T1000 (cell line): ENCODE measurements around the gene GRIK4.
A peak's percentile ranks its signal among the peaks of the same experiment; 100 is the strongest.

Experiments used
- DNase-seq: peaks from one replicate; lab custom pipeline; 2025; ENCODE audit warnings: mixed read lengths; lab: John Stamatoyannopoulos, UW

Gene GRIK4

DNA sequence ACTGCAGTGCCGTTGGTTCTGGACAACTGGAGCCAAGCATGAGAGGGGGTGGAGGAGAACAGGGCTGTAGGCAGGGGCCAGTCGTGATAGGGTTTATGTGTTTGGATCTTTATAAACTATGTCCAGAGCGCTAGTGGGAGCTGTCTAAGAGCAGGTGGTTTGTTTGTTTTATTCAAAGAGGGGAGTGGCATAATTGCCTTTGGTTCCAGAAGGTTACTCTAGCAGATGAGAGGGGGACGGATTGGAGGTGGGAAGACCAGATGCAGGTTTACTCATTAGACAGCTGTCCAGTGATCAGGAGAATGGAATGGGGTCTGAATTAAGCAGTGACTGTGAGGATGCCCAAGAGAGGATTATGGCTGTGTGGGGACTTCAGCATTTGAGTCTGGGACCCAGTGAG is 403.1 kb downstream of the GRIK4 start:
- DNase-seq = no peak

- DNase-seq = no peak
Measured at GRCh38 chr11:120917559-120918239, 406.2 kb downstream of the GRIK4 start.

- no peak for DNase-seq
Measured at GRCh38 chr11:120918257-120918656, 406.7 kb downstream of the GRIK4 start.

DNA sequence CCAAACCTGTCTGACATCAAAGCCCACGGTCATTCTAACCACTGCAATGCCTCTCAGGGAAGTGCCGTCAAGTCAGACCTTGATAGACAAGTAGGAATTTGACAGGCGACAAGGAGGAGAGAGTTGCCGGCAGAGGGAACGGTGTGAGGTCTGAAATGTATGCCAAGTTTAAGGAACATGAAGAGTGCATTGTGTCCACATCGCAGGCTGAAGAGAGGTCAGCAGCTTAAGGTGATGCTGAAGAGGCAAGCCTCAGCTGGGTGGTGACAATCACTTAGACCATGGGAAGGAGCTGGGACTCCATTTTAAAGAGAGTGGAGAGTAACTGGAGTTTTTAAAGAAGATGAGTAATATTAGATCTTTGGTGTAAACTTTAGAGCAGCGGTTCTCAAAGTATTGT is 407.5 kb downstream of the GRIK4 start:
- no peak for DNase-seq

- no peak for DNase-seq
Measured at GRCh38 chr11:120919566-120919965, 408.0 kb downstream of the GRIK4 start.

DNA sequence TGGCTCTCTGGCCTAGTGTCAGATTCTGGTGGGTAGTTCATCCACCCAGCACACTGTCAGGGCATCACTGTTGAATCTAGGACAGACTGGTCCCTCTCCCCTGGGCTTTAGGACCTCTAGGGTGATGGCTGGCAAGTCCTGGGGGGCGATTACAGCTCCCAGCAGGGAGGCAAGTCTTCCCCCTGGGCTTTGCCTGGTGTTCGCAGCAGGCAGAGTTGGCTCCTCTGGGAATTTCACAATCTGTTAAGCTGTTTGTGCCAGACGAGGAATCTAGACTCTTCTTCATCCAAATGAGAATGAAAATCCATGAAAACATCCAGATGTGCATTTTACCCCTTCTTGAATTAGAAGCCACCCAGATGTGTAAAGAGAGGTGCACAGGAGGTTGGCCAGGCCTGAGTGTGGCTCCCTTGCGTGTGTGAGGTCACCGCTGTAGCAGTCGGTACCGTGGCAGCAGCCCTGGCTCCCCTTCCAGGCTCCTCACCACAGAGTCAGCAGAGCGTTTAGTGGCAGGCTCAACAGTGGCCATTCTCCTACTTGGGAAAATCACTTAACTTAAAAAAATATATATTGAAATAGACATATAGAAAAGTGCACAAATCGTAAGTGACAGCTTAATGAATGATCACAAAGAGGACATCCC is 412.4 kb downstream of the GRIK4 start:
- no peak for DNase-seq

GRCh38 chr11:120925944-120926343 is 414.4 kb downstream of the GRIK4 start:
- no peak for DNase-seq

GRCh38 chr11:120928627-120929026 is 417.1 kb downstream of the GRIK4 start:
- no peak for DNase-seq

DNA sequence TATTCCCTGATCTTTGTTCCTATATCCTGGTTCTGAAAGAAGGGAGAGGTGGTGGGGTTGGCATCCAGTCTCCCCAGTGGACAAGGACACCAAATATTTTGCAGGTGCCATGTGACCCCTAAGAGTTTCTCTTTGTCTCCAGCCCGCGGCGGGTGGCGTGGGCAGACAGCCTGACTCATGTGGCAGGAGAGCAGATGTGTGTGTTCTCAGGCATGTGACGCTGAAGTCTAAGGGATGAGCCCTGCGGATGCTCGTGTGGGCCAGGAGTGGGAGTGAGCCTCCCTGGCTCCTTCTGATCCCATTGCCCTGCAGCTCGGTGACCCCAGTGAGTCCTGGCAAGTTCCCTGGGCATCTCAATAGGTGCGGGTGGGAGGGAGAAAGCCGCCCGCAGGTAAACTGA is 417.5 kb downstream of the GRIK4 start:
- DNase-seq = no peak

DNA sequence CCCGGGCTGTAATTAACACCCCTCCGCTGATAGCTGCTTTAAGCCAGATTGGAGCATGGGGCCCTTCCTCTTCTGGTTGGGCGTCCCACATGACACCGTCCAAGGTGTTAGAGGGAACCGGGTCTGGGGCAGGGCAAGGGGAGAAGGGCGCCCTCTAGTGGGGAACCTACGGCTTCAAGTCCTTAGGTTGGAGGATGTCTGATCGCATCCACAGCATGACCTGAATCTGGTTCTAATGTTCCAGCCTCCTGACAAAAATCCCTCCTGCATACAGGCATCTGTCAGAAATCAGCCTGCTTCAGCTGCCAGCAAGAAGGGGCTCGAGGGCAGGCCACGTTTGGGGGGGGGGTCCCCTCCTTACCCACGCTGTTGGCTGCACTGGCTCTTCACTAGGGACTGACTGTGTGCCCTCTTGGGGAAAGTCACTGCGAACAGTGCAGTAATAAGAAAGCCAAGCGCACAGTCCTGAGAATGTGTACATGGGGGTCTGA is 418.2 kb downstream of the GRIK4 start:
- no peak for DNase-seq

- no peak for DNase-seq
Measured at GRCh38 chr11:120931057-120931779, 419.7 kb downstream of the GRIK4 start.

GRCh38 chr11:120932305-120932915 is 420.9 kb downstream of the GRIK4 start:
- no peak for DNase-seq

GRCh38 chr11:120936356-120936755 is 424.8 kb downstream of the GRIK4 start:
- no peak for DNase-seq

GRCh38 chr11:120937501-120937900 is 426.0 kb downstream of the GRIK4 start:
- no peak for DNase-seq

DNA sequence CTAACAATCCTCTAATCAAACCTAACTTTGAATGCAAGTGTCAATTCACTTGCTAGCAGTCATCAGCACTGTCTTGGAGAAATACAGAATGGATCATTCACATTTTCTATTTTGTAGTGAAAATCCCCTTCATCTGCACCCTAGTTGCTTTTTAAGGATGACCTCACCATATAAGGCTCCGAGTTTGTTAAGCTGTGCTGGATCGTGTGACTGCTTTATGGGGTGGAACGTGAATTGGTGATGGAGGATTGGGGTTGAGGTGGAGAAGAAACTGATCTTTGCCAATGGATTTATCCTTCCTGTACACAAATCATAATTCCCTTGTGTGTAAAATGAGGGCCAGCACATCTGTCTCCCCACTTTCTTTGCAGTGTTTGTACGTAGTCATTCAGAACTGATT is 426.7 kb downstream of the GRIK4 start:
- no peak for DNase-seq

- no peak for DNase-seq
Measured at GRCh38 chr11:120940160-120940848, 428.8 kb downstream of the GRIK4 start.

- DNase-seq = no peak
Measured at GRCh38 chr11:120941000-120941399, 429.5 kb downstream of the GRIK4 start.

DNA sequence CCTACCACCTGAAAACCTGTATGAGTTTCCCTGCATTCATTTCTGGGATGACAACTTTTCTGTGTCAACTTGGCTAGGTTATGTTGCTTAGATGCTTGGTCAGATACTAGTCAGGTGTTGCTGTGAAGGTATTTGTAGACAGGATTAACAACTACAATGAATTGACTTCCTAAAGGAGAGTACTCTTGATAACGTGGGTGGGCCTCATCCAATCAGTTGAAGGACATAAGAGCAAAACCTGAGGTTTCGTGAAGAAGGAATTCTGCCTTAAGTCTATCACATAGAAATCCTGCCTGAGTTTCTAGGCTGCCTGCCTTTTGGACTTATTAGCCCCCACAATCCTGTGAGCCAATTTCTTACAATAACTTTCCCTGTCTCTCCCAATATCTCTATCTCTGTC is 431.2 kb downstream of the GRIK4 start:
- DNase-seq = no peak

DNA sequence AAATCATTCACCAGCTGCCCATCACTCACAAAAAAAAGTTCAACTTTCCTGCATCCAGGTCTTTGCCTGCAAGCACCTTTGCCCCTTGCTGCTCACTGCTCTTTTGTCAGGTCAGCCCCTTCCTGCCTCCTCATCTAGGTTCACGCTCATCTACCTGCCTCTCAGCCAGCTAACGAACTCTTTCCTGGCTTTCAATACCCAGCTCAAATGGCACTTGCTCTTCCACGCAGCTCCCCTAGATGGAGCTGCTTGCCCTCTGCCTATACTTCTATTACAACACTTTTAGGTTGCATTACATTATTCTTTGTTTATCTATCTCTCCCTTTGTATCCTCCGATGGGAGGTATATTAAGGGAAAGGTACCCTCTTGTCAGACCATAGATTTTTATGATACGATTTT is 433.5 kb downstream of the GRIK4 start:
- DNase-seq = no peak

GRCh38 chr11:120950880-120951279 is 439.3 kb downstream of the GRIK4 start:
- no peak for DNase-seq

DNA sequence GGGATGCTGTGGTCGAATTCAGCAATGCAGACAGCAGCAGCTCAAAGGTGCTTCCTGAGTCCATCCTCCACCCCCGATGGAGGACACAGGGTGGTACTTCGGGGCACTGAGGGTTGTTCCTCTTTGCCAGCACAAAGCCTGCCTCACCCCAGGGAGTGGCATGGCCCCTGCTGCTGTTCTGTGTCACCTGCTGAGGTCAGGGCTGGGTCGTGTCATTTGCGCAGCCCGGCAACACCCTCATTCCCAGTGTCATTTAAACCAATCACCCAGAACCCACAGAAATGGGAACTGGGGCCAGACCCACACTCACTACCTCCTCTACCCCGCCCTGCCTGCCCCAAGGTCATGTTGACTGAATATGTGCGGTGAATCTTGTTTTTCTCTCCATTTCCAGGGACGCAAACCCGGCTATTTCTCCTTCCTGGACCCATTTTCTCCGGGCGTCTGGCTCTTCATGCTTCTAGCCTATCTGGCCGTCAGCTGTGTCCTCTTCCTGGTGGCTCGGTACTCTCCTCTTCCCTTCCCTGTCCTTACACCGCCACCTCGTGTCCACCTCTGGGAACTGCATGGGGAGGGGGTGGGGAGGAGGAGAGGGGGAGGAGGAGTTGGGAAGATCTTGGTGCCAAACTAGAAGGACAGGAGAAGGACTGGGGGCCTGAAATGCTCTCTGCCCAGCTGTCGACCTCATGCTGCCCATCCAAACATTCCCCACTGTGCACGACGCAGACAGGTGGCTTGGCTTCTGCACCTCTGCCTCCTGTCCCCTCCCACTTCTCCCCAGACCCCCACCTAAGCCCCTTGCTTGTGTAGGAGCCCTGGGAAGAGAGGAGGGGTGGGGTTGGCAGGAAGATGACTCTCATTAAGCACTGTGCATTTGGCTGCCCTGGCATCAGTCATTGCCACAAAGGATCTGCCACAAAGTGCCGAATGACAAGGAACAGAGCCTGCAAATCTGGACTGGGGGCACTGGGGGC is 441.2 kb downstream of the GRIK4 start:
- DNase-seq = peak; percentile 20
